H1 (cell line): ENCODE data around the gene MROH7. TPM values are rescaled to one million over a fixed set of nuclear protein-coding genes. Genes with fewer than 3 reads are reported as not detected.

ENCODE experiments used
- CTCF ChIA-PET: fragments of 300-600 bp; sonication (Branson Sonifier 250); formaldehyde crosslinking; loops from one replicate; lab custom pipeline; 2021; ENCODE audit not compliant: partially characterized antibody; lab: Charles Lee
- POLR2A ChIA-PET: fragments of 300-600 bp; sonication (Branson Sonifier 250); formaldehyde crosslinking; loops from one replicate; lab custom pipeline; 2021; ENCODE audit warnings: inconsistent platforms; ENCODE audit not compliant: partially characterized antibody; lab: Charles Lee
- DNase-seq, 2 experiments: peaks; one replicate each; pipeline versions ENCODE4 v3.0.0 to v3.0.0-alpha.2; 2010 to 2022; ENCODE audit warnings: low spot score in 2 of 2, low read depth in 1 of 2, mixed read lengths in 1 of 2
- FAIRE-seq: peaks from 2 replicates; lab custom pipeline; 2011; peaks lifted over from hg19 to GRCh38; lab: Jason Lieb, UNC
- H2AFZ ChIP-seq: 2 replicates; pipeline ENCODE4 v1.8.1; 2012; ENCODE audit warnings: low read length, inconsistent platforms
- H2AK5ac ChIP-seq: 2 replicates; pipeline ENCODE4 v1.6.1; 2013; ENCODE audit warnings: low read depth, low read length
- H2BK120ac ChIP-seq: replicated peaks from 2 replicates; pipeline ENCODE3; 2013; ENCODE audit warnings: low read depth, low read length, inconsistent platforms
- H2BK12ac ChIP-seq: 2 replicates; pipeline ENCODE4 v1.6.1; 2013; ENCODE audit warnings: low read depth, low read length
- H2BK15ac ChIP-seq: 2 replicates; pipeline ENCODE4 v1.6.1; 2013; ENCODE audit warnings: low read length
- H2BK20ac ChIP-seq: 2 replicates; pipeline ENCODE4 v1.6.1; 2013; ENCODE audit warnings: low read length
- H2BK5ac ChIP-seq: 2 replicates; pipeline ENCODE4 v1.6.1; 2013; ENCODE audit warnings: low read depth, low read length
- H3K14ac ChIP-seq: 2 replicates; pipeline ENCODE4 v1.6.1; 2013; ENCODE audit warnings: inconsistent platforms; ENCODE audit not compliant: insufficient read length
- H3K18ac ChIP-seq: 2 replicates; pipeline ENCODE4 v1.6.1; 2013; ENCODE audit warnings: low read length; ENCODE audit errors: extremely low read depth
- H3K23ac ChIP-seq: 2 replicates; pipeline ENCODE4 v1.6.1; 2013; ENCODE audit warnings: inconsistent platforms; ENCODE audit not compliant: insufficient read length
- H3K23me2 ChIP-seq: 2 replicates; pipeline ENCODE4 v1.6.1; 2013; ENCODE audit warnings: low read depth, low read length
- H3K27ac ChIP-seq: 2 replicates; pipeline ENCODE4 v1.6.1; 2011; ENCODE audit warnings: low read depth, low read length, inconsistent platforms
- H3K27me3 ChIP-seq, 4 experiments: replicated peaks in 1 of 4; 1 replicate in 1 of 4; 2 replicates in 3 of 4; pipeline versions ENCODE4 v1.6.1 to v1.8.1; 2011 to 2013; ENCODE audit warnings: low read length in 3 of 4, mild to moderate bottlenecking in 3 of 4, inconsistent platforms in 2 of 4, mixed read lengths in 2 of 4, moderate library complexity in 1 of 4; ENCODE audit not compliant: control insufficient read depth in 3 of 4, insufficient read depth in 3 of 4; ENCODE audit errors: extremely low read depth in 1 of 4
- H3K36me3 ChIP-seq, 4 experiments: 2 replicates each; pipeline versions ENCODE4 v1.6.1 to v1.8.1; 2011 to 2013; ENCODE audit warnings: mild to moderate bottlenecking in 4 of 4, low read length in 3 of 4, moderate library complexity in 2 of 4, control low read depth in 1 of 4, inconsistent platforms in 1 of 4; ENCODE audit not compliant: insufficient read depth in 4 of 4, control insufficient read depth in 2 of 4
- H3K4ac ChIP-seq: replicated peaks from 2 replicates; pipeline ENCODE3; 2013; ENCODE audit warnings: low read length, low read depth, mixed read lengths, inconsistent platforms; ENCODE audit not compliant: insufficient read length
- H3K4me1 ChIP-seq, 4 experiments: replicated peaks in 1 of 4; 1 replicate in 1 of 4; 2 replicates in 3 of 4; pipeline versions ENCODE4 v1.6.1 to v1.8.1; 2011 to 2013; ENCODE audit warnings: low read length in 3 of 4, inconsistent platforms in 2 of 4, mixed read lengths in 1 of 4; ENCODE audit not compliant: insufficient read depth in 4 of 4, control insufficient read depth in 3 of 4
- H3K4me2 ChIP-seq, 2 experiments: 2 replicates each; pipeline versions ENCODE4 v1.6.1 to v1.8.1; 2011 to 2013; ENCODE audit warnings: low read depth in 2 of 2, low read length in 2 of 2, control low read depth in 1 of 2, inconsistent platforms in 1 of 2, mild to moderate bottlenecking in 1 of 2; ENCODE audit not compliant: insufficient read depth in 1 of 2
- H3K4me3 ChIP-seq, 4 experiments: fragments of 200-600, 300-600 bp in 1 of 4; sonication (generic), shearing (Covaris generic), sonication (Bioruptor Twin) in 1 of 4; 2 replicates each; pipeline versions ENCODE4 v1.5.1 to v1.8.1; 2011 to 2016; ENCODE audit warnings: low read length in 4 of 4, low read depth in 3 of 4, control low read depth in 2 of 4, inconsistent platforms in 2 of 4, mild to moderate bottlenecking in 2 of 4, mixed read lengths in 1 of 4, moderate library complexity in 1 of 4; ENCODE audit not compliant: insufficient read depth in 2 of 4; ENCODE audit errors: extremely low read depth in 1 of 4
- H3K56ac ChIP-seq: replicated peaks from 2 replicates; pipeline ENCODE3; 2013; ENCODE audit warnings: low read depth, mild to moderate bottlenecking, mixed read lengths, low read length, inconsistent platforms; ENCODE audit not compliant: insufficient read length
- H3K79me1 ChIP-seq: 2 replicates; pipeline ENCODE4 v1.6.1; 2013; ENCODE audit warnings: low read depth, low read length, control low read depth
- H3K79me2 ChIP-seq, 2 experiments: 2 replicates each; pipeline versions ENCODE4 v1.6.1 to v1.8.1; 2012 to 2013; ENCODE audit warnings: low read length in 2 of 2, mild to moderate bottlenecking in 2 of 2, inconsistent platforms in 1 of 2; ENCODE audit not compliant: insufficient read depth in 2 of 2, control insufficient read depth in 1 of 2
- H3K9ac ChIP-seq, 4 experiments: replicated peaks in 1 of 4; 1 replicate in 1 of 4; 2 replicates in 3 of 4; pipeline versions ENCODE4 v1.6.1 to v1.8.1; 2011 to 2013; ENCODE audit warnings: low read depth in 3 of 4, low read length in 3 of 4, control low read depth in 2 of 4, mild to moderate bottlenecking in 2 of 4, moderate library complexity in 2 of 4, inconsistent platforms in 1 of 4; ENCODE audit errors: extremely low read depth in 1 of 4
- H3K9me3 ChIP-seq, 2 experiments: 2 replicates each; pipeline versions ENCODE4 v1.6.1 to v1.8.1; 2012 to 2013; ENCODE audit warnings: mild to moderate bottlenecking in 2 of 2, moderate library complexity in 2 of 2, control low read depth in 1 of 2, inconsistent platforms in 1 of 2, low read depth in 1 of 2, low read length in 1 of 2, mixed read lengths in 1 of 2; ENCODE audit not compliant: insufficient read depth in 2 of 2
- H4K20me1 ChIP-seq, 2 experiments: replicated peaks in 1 of 2; 2 replicates each; pipeline versions ENCODE3 to v1.8.1; 2011 to 2013; ENCODE audit warnings: inconsistent platforms in 2 of 2, low read length in 2 of 2, mild to moderate bottlenecking in 1 of 2; ENCODE audit not compliant: insufficient read depth in 2 of 2, control insufficient read depth in 1 of 2
- H4K5ac ChIP-seq: 2 replicates; pipeline ENCODE4 v1.6.1; 2013; ENCODE audit warnings: low read length, low read depth, mixed read lengths, inconsistent platforms; ENCODE audit not compliant: insufficient read length
- H4K8ac ChIP-seq: 2 replicates; pipeline ENCODE4 v1.8.0; 2013; ENCODE audit warnings: mild to moderate bottlenecking, moderate library complexity, low read length, inconsistent platforms; ENCODE audit not compliant: insufficient read depth; ENCODE audit errors: extremely low read depth
- H4K91ac ChIP-seq: replicated peaks from 2 replicates; pipeline ENCODE3; 2013; ENCODE audit warnings: low read length, mixed read lengths, inconsistent platforms; ENCODE audit not compliant: insufficient read length
- CBX8 ChIP-seq: fragments of 300-800, 300-1000 bp; sonication (generic); IDR thresholded peaks from 2 replicates; pipeline ENCODE4 v1.7.1; 2016; ENCODE audit warnings: low read depth, low read length, borderline replicate concordance
- CHD1 ChIP-seq: IDR thresholded peaks from 2 replicates; pipeline ENCODE4 v1.6.1; 2012; ENCODE audit warnings: low read depth, low read length, improper control_type of control experiment
- CHD2 ChIP-seq: IDR thresholded peaks from 2 replicates; pipeline ENCODE4 v1.6.1; 2012; ENCODE audit warnings: low read length, improper control_type of control experiment
- CTBP2 ChIP-seq: IDR thresholded peaks from 2 replicates; pipeline ENCODE4 v1.7.0; 2011; ENCODE audit warnings: borderline replicate concordance, mild to moderate bottlenecking, moderate library complexity, mixed read lengths, low read length; ENCODE audit not compliant: insufficient read depth, insufficient read length
- GTF2F1 ChIP-seq: IDR thresholded peaks from 2 replicates; pipeline ENCODE4 v1.6.1; 2012; ENCODE audit warnings: low read depth, low read length, improper control_type of control experiment, borderline replicate concordance
- HDAC6 ChIP-seq: IDR thresholded peaks from one replicate; pipeline ENCODE4 v1.7.1; 2012; ENCODE audit warnings: low read depth, mild to moderate bottlenecking, inconsistent platforms, low read length, moderate library complexity
- RAD21 ChIP-seq, 2 experiments: IDR thresholded peaks in 1 of 2; conservative IDR thresholded peaks in 1 of 2; 2 replicates each; pipeline ENCODE4 v1.6.1; 2011; ENCODE audit warnings: low read depth in 2 of 2, low read length in 2 of 2, improper control_type of control experiment in 1 of 2, inconsistent platforms in 1 of 2, mild to moderate bottlenecking in 1 of 2, moderate library complexity in 1 of 2
- RNF2 ChIP-seq: fragments of 200-900, 300-1000 bp; sonication (generic); IDR thresholded peaks from 2 replicates; pipeline ENCODE4 v1.7.1; 2016; ENCODE audit warnings: borderline replicate concordance, low read depth, mild to moderate bottlenecking, antibody characterized with exemption, low read length; ENCODE audit not compliant: poor library complexity, severe bottlenecking; ENCODE audit errors: missing control alignments
- SAP30 ChIP-seq: fragments of 300-600 bp; sonication (generic); IDR thresholded peaks from 2 replicates; pipeline ENCODE4 v1.7.1; 2012; ENCODE audit warnings: low read length, moderate library complexity, mild to moderate bottlenecking, inconsistent platforms; ENCODE audit not compliant: insufficient read depth, insufficient replicate concordance
- SUZ12 ChIP-seq: fragments of 200-600 bp; sonication (generic); IDR thresholded peaks from 2 replicates; pipeline ENCODE4 v1.6.1; 2012; ENCODE audit warnings: mild to moderate bottlenecking, inconsistent platforms, low read length, moderate library complexity, mixed read lengths
- ZNF274 ChIP-seq: IDR thresholded peaks from 2 replicates; pipeline ENCODE4 v1.7.0; 2012; ENCODE audit warnings: low read length, borderline replicate concordance; ENCODE audit errors: extremely low read depth
- WGBS, 2 experiments: shearing (Covaris generic) in 1 of 2; methylation state at CpG; one replicate each; pipeline versions ENCODE4 v1.1.6 to v1.1.7; 2013 to 2015; ENCODE audit warnings: low lambda C conversion rate in 2 of 2, mixed read lengths in 2 of 2, inconsistent platforms in 1 of 2, low coverage in 1 of 2, missing lambda C conversion rate in 1 of 2; ENCODE audit not compliant: insufficient replicate concordance in 2 of 2, insufficient coverage in 1 of 2, insufficient read length in 1 of 2; ENCODE audit errors: extremely low coverage in 1 of 2, missing lambda C conversion rate in 1 of 2; 5-methylcytosine and 5-hydroxymethylcytosine counted together
- polyA plus RNA-seq, 7 experiments: library from polyadenylated mRNA; depleted of rRNA in 3 of 7; stranded (reverse) in 5 of 7; unstranded in 2 of 7; fragments of >200 nt in 5 of 7; fragments of 200-250 nt in 2 of 7; gene quantifications; 1 replicate in 5 of 7; 2 replicates in 1 of 7; 4 replicates in 1 of 7; pipeline versions ENCODE4 v1.2.1 to v1.2.3, GENCODE V29; 2011 to 2013; ENCODE audit warnings: missing spikeins in 2 of 7, mixed read lengths in 2 of 7
- total RNA-seq: library from RNA; stranded (reverse); fragmentation: NEBNext Ultra II Directional; extraction: Animal tissue kit (Norgen Biotek cat#: 25700); gene quantifications from 2 replicates; pipeline ENCODE4 v1.2.1, GENCODE V29; 2021
- TF ChIP-seq, protein P1 (sequence below): IDR thresholded peaks from 2 replicates; pipeline ENCODE4 v1.6.1; 2011; ENCODE audit warnings: low read length, improper control_type of control experiment

Gene MROH7
- total and polyA plus RNA-seq, 2 of the 8 experiments (the other 6 are each of a cell fraction or from before 2014, with no cell fraction given) = 0.07 to 0.20 TPM

- no peaks in the 10 kb centered on the region for H4K20me1 ChIP-seq
- H4K91ac ChIP-seq = no peak overlapping the region
- H2AFZ ChIP-seq = no peak overlapping the region
- H3K23me2 ChIP-seq = no peaks in the 10 kb centered on the region
- H2BK15ac ChIP-seq = no peak overlapping the region
- DNase-seq (no peak), FAIRE-seq (no peak)
- no peak overlapping the region for H3K56ac ChIP-seq
- no peaks in the 10 kb centered on the region for H3K9me3 ChIP-seq
- no peaks in the 10 kb centered on the region for H3K36me3 ChIP-seq
- H2BK12ac ChIP-seq = no peak overlapping the region
- no peak overlapping the region for H3K23ac ChIP-seq
- H2AK5ac ChIP-seq = no peak overlapping the region
- ChIA-PET CTCF (interaction anchor here (0.9 to 3.3 kb wide), 6 partner anchors 10 to 584 kb away, joined by 3 to 15 read pairs (median 4); no protein-coding TSS in a partner anchor), POLR2A (no interaction called here)
- no peak overlapping the region for H4K8ac ChIP-seq
- no peak overlapping the region for H2BK20ac ChIP-seq
- 98% methylated on average over 4 of the region's 4 CpGs; no CpG with 5 or more reads in 1 of the 2 experiments for WGBS, 2 experiments
- no peak overlapping the region for H2BK5ac ChIP-seq
- H3K14ac ChIP-seq = no peak overlapping the region
- H3K4ac ChIP-seq = no peak overlapping the region
- no peak overlapping the region for H2BK120ac ChIP-seq
- H4K5ac ChIP-seq = no peak overlapping the region
- H3K9ac ChIP-seq = no peak overlapping the region
- H3K79me2 ChIP-seq = no peaks in the 10 kb centered on the region
- no peak overlapping the region for H3K27ac ChIP-seq
- H3K27me3 ChIP-seq = no peaks in the 10 kb centered on the region
- no peak overlapping the region for H3K4me2 ChIP-seq
- H3K79me1 ChIP-seq = no peaks in the 10 kb centered on the region
- no peak overlapping the region for H3K4me3 ChIP-seq
- H3K4me1 ChIP-seq = no peaks in the 10 kb centered on the region
- H3K18ac ChIP-seq = no peak overlapping the region
- TF ChIP-seq CHD2 (no peak), CTBP2 (no peak), ZNF274 (no peak), SUZ12 (no peak), CHD1 (no peak), HDAC6 (no peak), RAD21 (IDR thresholded peaks at IDR 0.05 in 1 of 2, conservative IDR thresholded peaks at IDR 0.05 in 1 of 2; ENCODE audit: low read depth in 2 of 2, low read length in 2 of 2) (no peak), RNF2 (no peak), CBX8 (no peak), SAP30 (no peak), GTF2F1 (no peak)
- TF ChIP-seq, protein P1, sequence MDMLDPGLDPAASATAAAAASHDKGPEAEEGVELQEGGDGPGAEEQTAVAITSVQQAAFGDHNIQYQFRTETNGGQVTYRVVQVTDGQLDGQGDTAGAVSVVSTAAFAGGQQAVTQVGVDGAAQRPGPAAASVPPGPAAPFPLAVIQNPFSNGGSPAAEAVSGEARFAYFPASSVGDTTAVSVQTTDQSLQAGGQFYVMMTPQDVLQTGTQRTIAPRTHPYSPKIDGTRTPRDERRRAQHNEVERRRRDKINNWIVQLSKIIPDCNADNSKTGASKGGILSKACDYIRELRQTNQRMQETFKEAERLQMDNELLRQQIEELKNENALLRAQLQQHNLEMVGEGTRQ = no peak
Measured at GRCh38 chr1:54664364-54664763, 22.8 kb downstream of the MROH7 start.
